DMS53 treated with DMSO at 0.1 percent for 48 hours (cell line): Measurements from ENCODE around the gene HTR1D.

Experiments used
- DNase-seq: peaks from one replicate; lab custom pipeline; 2025; ENCODE audit not compliant: unreplicated experiment; lab: John Stamatoyannopoulos, UW

HTR1D gene

DNA sequence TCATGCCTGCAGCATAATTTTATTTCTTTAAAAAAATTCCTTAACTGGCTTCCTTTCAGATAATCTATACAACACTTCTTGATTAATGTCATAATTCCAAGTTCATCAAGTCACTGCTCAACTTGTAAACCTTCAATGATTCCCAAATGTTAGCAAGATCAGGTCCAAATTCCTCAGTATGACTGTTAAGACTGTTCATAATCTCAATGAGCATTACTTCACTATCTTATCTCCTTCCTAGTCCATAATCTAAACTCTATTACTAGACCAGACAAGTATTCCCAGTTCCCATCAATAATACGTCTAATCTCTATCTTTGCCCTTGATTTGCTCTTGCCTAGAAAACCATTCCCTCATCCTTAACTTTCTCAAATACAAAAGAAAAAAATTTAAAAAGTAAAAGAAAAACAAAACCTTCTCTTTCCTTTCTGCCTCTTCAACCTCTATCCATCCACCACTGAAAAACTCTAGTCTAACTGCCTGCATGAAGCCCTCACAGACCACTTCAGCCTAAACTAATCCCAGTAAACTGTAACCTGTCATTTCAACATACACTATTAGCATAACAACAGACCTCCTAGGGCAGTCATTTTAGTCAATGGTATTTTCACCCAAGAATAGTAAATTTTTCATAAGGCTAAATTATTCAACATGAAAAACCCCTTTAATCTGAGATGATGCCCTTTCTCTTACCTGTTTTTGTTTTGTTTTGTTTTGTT, 64.2 kb downstream of the HTR1D start:
- DNase-seq: no peak

DNA sequence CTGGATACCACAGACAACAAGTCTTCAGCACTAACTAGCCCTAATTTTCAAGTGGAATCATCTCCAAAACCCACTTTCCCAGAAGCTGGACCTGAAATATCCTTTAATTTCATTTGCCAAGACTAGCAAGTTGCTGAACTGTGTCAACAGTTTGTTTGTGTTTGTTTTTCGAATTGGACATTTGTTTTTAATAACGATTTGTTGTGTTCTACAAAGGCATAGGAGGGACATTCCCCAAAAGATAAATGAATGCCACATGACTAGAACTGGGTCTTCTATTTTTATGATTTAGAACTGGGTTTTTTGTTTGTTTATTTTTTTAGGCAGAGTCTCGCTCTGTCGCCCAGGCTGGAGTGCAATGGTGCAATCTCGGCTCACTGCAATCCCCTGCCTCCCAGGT, 66.6 kb downstream of the HTR1D start:
- DNase-seq: no peak

DNA sequence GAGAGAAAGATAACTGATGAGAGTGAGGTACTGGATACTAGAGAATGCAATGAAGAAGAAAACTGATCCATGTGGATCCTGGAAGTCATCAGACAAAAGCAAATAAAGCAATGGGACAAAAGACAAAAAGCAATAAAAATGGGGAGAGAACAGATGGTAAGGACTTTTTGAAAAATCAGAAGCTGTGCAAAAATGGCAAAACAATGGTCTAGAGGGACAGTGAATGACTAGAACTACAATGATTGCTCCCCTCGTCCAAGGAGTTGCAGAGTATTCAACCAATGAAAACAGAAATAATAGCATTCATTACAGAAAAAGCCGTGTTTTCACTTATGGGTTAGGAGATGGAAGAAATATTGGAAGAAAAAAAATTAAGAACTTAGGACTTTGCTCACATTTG, 67.2 kb downstream of the HTR1D start:
- no peak for DNase-seq

DNA sequence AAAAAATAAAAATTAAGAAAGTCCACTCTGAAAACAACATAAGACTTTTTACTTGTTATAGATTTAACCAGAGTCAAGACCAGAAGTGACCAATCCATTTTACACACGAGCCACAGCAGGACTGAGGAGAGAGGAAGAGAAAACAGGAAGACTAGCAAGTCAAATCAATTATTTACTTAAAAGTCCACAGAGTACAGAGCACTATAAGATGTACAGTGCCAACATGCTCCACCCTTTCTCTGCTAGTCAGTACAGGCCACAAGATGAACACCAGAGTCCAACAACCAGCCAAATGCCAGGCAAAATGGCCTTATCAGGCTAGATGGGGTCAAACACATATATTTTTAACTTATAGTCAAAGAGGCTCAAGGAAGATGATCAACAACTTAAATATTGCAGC, 68.2 kb downstream of the HTR1D start:
- DNase-seq: no peak

DNA sequence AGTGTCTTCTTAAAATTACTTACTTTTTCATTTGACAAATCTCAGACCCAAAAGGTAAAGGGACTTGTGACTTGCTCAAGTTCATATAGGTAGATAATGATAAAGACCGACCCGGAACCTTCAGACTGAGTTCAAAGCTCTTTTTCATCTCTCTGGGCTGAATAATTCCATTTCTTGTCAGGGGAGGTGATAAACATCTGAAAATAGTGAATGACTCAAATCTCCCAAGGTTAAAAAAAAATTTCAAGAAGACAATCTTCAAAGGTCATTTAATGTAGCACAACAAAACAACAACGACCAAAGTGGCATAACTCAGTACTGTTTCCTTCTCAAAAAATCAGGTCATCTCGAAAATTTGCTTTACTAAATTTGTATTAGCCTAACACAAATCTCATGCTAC, 69.2 kb downstream of the HTR1D start:
- DNase-seq: no peak
